GM11168 (cell line): ENCODE measurements around the gene ADARB2.

Experiments
- in situ Hi-C: fragments of 300-500 bp; cut with MboI; formaldehyde crosslinking; loops from one replicate; pipeline ENCODE4 v1.12.0; 2022; ENCODE audit warnings: low sequenced_read_pairs; ENCODE audit not compliant: unreplicated experiment

Gene ADARB2

GRCh38 chr10:1211844-1212570 lies 525.3 kb downstream of the ADARB2 start:
- in situ Hi-C loops, result no loop called here

- in situ Hi-C loops, result no loop called here
Observed at GRCh38 chr10:1210667-1211066, 526.7 kb downstream of the ADARB2 start.

GRCh38 chr10:1209355-1209979 lies 527.9 kb downstream of the ADARB2 start:
- in situ Hi-C loops, result no loop called here

- in situ Hi-C loops, result no loop called here
Observed at GRCh38 chr10:1208366-1209311, 528.7 kb downstream of the ADARB2 start.

GRCh38 chr10:1206601-1207000 lies 530.7 kb downstream of the ADARB2 start:
- in situ Hi-C loops, result no loop called here

GRCh38 chr10:1206101-1206500 lies 531.2 kb downstream of the ADARB2 start:
- in situ Hi-C loops, result no loop called here

- in situ Hi-C loops, result no loop called here
Observed at GRCh38 chr10:1205450-1206030, 531.8 kb downstream of the ADARB2 start.

- in situ Hi-C loops, result no loop called here
Observed at GRCh38 chr10:1204434-1205326, 532.6 kb downstream of the ADARB2 start.

- in situ Hi-C loops, result no loop called here
Observed at GRCh38 chr10:1203704-1204103, 533.6 kb downstream of the ADARB2 start.

- in situ Hi-C loops, result no loop called here
Observed at GRCh38 chr10:1203216-1203615, 534.1 kb downstream of the ADARB2 start.

GRCh38 chr10:1202343-1202742 lies 535.0 kb downstream of the ADARB2 start:
- in situ Hi-C loops, result no loop called here

GRCh38 chr10:1200866-1201807 lies 536.2 kb downstream of the ADARB2 start:
- in situ Hi-C loops, result no loop called here

- in situ Hi-C loops, result no loop called here
Observed at GRCh38 chr10:1199897-1200721, 537.2 kb downstream of the ADARB2 start.

- in situ Hi-C loops, result no loop called here
Observed at GRCh38 chr10:1199345-1199673, 538.0 kb downstream of the ADARB2 start.

- in situ Hi-C loops, result no loop called here
Observed at GRCh38 chr10:1198453-1199344, 538.6 kb downstream of the ADARB2 start.

- in situ Hi-C loops, result no loop called here
Observed at GRCh38 chr10:1197384-1197783, 539.9 kb downstream of the ADARB2 start.

GRCh38 chr10:1196656-1197055 lies 540.7 kb downstream of the ADARB2 start:
- in situ Hi-C loops, result no loop called here
